Left ventricle myocardium inferior (tissue), 1 donor: ENCODE results near the gene CD48. TPM values are rescaled to one million over a fixed set of nuclear protein-coding genes. Genes with fewer than 3 reads are reported as not detected.

Source experiments
- DNase-seq: peaks from one replicate; pipeline ENCODE4 v3.0.0-alpha.2; 2020
- H3K27ac ChIP-seq: fragments of 200-600 bp; replicated peaks from 2 replicates; pipeline ENCODE4 v1.8.0; 2021
- H3K27me3 ChIP-seq: fragments of 200-600 bp; 2 replicates; pipeline ENCODE4 v1.8.0; 2021; ENCODE audit warnings: low read depth
- H3K36me3 ChIP-seq: fragments of 200-600 bp; 2 replicates; pipeline ENCODE4 v1.8.0; 2021
- H3K4me1 ChIP-seq: fragments of 200-600 bp; 2 replicates; pipeline ENCODE4 v1.8.0; 2021
- H3K4me3 ChIP-seq: fragments of 200-600 bp; 2 replicates; pipeline ENCODE4 v1.8.0; 2021; ENCODE audit warnings: mild to moderate bottlenecking, moderate library complexity
- H3K9me3 ChIP-seq: fragments of 200-600 bp; replicated peaks from 2 replicates; pipeline ENCODE4 v1.8.0; 2021
- CTCF ChIP-seq: fragments of 200-600 bp; IDR thresholded peaks from 2 replicates; pipeline ENCODE4 v1.8.0; 2021; ENCODE audit warnings: antibody characterized with exemption, mild to moderate bottlenecking, borderline replicate concordance
- intact Hi-C: fragments of 100-400 bp; cut with micrococcal nuclease; formaldehyde crosslinking; loops from one replicate; pipeline ENCODE4 v1.11.0; 2022
- total RNA-seq: library from RNA; stranded (reverse); fragmentation: NEBNext Ultra II Directional; extraction: Animal tissue kit (Norgen Biotek cat#: 25700); gene quantifications from one replicate; pipeline ENCODE4 v1.2.1, GENCODE V29; 2021
- donor health status: DM: no; HTN: yes; CAD: no; lungs with severe emphysema.

The CD48 gene
- total RNA-seq, 1 donor from 2014 or later: 1.3 TPM

- H3K27ac ChIP-seq: no peak overlapping the region
- no peak for DNase-seq
- intact Hi-C loops: no loop called here
These were observed 78.2 kb downstream of the CD48 start for GRCh38 chr1:160633330-160633903.

GRCh38 chr1:160631983-160632625, 79.5 kb downstream of the CD48 start:
- no peak for DNase-seq
- peaks cover 10% of the 10 kb centered on the region for H3K4me1 ChIP-seq
- intact Hi-C loops: no loop called here
- H3K27ac ChIP-seq: no peak overlapping the region
- TF ChIP-seq CTCF: no peak
- H3K4me3 ChIP-seq: no peak overlapping the region
- no peaks in the 10 kb centered on the region for H3K36me3 ChIP-seq
- H3K9me3 ChIP-seq: no peaks in the 10 kb centered on the region
- H3K27me3 ChIP-seq: no peaks in the 10 kb centered on the region

More at GRCh38 chr1:160633330-160633903, 78.2 kb downstream of the CD48 start:
- Histone ChIP-seq H3K27me3 (no peaks in the 10 kb centered on the region), H3K4me3 (no peak overlapping the region), H3K36me3 (no peaks in the 10 kb centered on the region), H3K9me3 (no peaks in the 10 kb centered on the region), H3K4me1 (peaks cover 10% of the 10 kb centered on the region)
- TF ChIP-seq CTCF: no peak

- no peak for TF ChIP-seq CTCF
- Histone ChIP-seq H3K4me1 (peaks cover 13% of the 10 kb centered on the region), H3K36me3 (no peaks in the 10 kb centered on the region), H3K27ac (no peak overlapping the region), H3K4me3 (no peak overlapping the region), H3K27me3 (no peaks in the 10 kb centered on the region), H3K9me3 (no peaks in the 10 kb centered on the region)
- intact Hi-C loops: no loop called here
- DNase-seq: no peak
These were observed 80.8 kb downstream of the CD48 start for GRCh38 chr1:160630523-160631451.

- intact Hi-C loops: no loop called here
- peak; percentile 40 for DNase-seq
- no peak for TF ChIP-seq CTCF
These were observed 82.1 kb downstream of the CD48 start for GRCh38 chr1:160629286-160630210.

More at GRCh38 chr1:160629286-160630210, 82.1 kb downstream of the CD48 start:
- peaks cover 13% of the 10 kb centered on the region for H3K4me1 ChIP-seq
- peak overlapping the region; percentile 36 for H3K27ac ChIP-seq
- H3K4me3 ChIP-seq: no peak overlapping the region
- no peaks in the 10 kb centered on the region for H3K36me3 ChIP-seq
- H3K9me3 ChIP-seq: no peaks in the 10 kb centered on the region
- H3K27me3 ChIP-seq: no peaks in the 10 kb centered on the region
